Endothelial cell (in vitro differentiated cells): ENCODE data around the gene ACTR3. TPM values are rescaled to one million over a fixed set of nuclear protein-coding genes. Genes with fewer than 3 reads are reported as not detected.
A peak's percentile ranks its signal among the peaks of the same experiment; 100 is the strongest.

Experiments
- DNase-seq: peaks from one replicate; pipeline ENCODE4 v3.0.0; 2021; ENCODE audit warnings: low spot score
- H3K27ac Mint-ChIP-seq: one replicate; pipeline ENCODE4 v1.8.0; 2021; ENCODE audit warnings: mixed read lengths, inconsistent platforms; ENCODE audit not compliant: unreplicated experiment
- H3K27me3 Mint-ChIP-seq: one replicate; pipeline ENCODE4 v1.8.0; 2021; ENCODE audit warnings: mild to moderate bottlenecking, moderate library complexity, mixed read lengths, inconsistent platforms; ENCODE audit not compliant: unreplicated experiment
- H3K36me3 Mint-ChIP-seq: one replicate; pipeline ENCODE4 v1.8.0; 2021; ENCODE audit warnings: mild to moderate bottlenecking, low read depth, mixed read lengths, inconsistent platforms; ENCODE audit not compliant: unreplicated experiment
- H3K4me1 Mint-ChIP-seq: one replicate; pipeline ENCODE4 v1.8.0; 2021; ENCODE audit warnings: mild to moderate bottlenecking, mixed read lengths, inconsistent platforms; ENCODE audit not compliant: unreplicated experiment
- H3K4me3 Mint-ChIP-seq: one replicate; pipeline ENCODE4 v1.8.0; 2021; ENCODE audit warnings: mild to moderate bottlenecking, mixed read lengths, inconsistent platforms; ENCODE audit not compliant: unreplicated experiment
- H3K9me3 Mint-ChIP-seq: one replicate; pipeline ENCODE4 v1.8.0; 2021; ENCODE audit warnings: mixed read lengths, inconsistent platforms; ENCODE audit not compliant: unreplicated experiment
- total RNA-seq: library from RNA; stranded (reverse); fragmentation: NEBNext Ultra II Directional; extraction: Animal tissue kit (Norgen Biotek cat#: 25700); gene quantifications from one replicate; pipeline ENCODE4 v1.2.1, GENCODE V29; 2021; ENCODE audit not compliant: unreplicated experiment
- TF ChIP-seq, protein P1 (sequence below): fragments of 200-600 bp; sonication (generic); IDR thresholded peaks from one replicate; pipeline ENCODE4 v1.5.0; 2021; ENCODE audit warnings: antibody characterized with exemption; ENCODE audit not compliant: unreplicated experiment

Gene ACTR3
- total RNA-seq, 1 donor from 2014 or later: 284 TPM

DNA sequence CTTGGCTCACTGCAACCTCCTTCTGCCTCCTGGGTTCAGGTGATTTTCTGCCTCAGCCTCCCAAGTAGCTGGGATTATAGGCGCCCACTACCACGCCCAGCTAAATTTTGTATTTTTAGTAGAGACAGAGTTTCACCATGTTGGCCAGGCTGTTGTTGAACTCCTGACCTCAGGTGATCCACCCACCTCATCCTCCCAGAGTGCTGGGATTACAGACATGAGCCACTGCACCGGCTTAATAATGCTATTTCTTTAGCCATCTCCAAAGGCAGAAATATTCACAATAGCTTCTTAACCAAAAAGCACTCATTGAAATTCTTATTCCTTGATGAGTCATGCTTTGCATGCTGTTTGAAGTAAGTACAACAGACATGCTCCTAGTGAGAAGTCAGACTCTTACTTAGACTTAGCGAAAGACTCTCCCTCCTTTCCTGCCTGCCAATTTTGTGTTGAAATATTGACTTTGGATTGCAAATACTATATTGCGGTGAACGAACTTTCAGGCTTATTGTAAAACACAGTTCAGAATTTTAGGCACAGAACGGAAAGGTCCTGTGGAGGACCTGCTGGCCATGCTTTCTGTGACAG is 4.4 kb downstream of the ACTR3 start:
- TF ChIP-seq, protein P1, sequence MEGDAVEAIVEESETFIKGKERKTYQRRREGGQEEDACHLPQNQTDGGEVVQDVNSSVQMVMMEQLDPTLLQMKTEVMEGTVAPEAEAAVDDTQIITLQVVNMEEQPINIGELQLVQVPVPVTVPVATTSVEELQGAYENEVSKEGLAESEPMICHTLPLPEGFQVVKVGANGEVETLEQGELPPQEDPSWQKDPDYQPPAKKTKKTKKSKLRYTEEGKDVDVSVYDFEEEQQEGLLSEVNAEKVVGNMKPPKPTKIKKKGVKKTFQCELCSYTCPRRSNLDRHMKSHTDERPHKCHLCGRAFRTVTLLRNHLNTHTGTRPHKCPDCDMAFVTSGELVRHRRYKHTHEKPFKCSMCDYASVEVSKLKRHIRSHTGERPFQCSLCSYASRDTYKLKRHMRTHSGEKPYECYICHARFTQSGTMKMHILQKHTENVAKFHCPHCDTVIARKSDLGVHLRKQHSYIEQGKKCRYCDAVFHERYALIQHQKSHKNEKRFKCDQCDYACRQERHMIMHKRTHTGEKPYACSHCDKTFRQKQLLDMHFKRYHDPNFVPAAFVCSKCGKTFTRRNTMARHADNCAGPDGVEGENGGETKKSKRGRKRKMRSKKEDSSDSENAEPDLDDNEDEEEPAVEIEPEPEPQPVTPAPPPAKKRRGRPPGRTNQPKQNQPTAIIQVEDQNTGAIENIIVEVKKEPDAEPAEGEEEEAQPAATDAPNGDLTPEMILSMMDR: no peak
- DNase-seq: no peak
- peaks cover 10% of the 10 kb centered on the region for H3K36me3 Mint-ChIP-seq
- no peak overlapping the region for H3K4me3 Mint-ChIP-seq
- H3K27ac Mint-ChIP-seq: no peak overlapping the region
- H3K4me1 Mint-ChIP-seq: peaks cover 52% of the 10 kb centered on the region
- H3K9me3 Mint-ChIP-seq: no peaks in the 10 kb centered on the region
- H3K27me3 Mint-ChIP-seq: peaks cover 11% of the 10 kb centered on the region

DNA sequence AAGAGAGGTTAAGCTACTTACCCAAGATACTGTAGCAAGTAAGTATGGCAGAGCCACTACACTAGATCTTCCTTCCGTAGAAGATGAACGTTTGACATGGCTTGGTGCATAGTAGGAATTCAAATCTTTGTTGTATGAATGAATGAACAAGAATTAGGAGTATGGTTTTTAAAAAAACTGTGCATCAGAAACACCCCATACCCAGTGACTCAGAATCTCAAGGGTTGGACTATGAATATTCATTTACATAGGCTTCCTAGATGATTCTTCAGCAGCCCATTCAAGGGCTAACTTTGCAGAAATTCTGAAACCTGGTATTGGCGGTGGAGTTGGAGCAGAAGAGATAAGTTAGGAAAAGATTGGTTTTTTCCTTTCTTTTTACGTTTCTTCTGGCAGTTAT is 5.4 kb downstream of the ACTR3 start:
- H3K27ac Mint-ChIP-seq: no peak overlapping the region
- no peaks in the 10 kb centered on the region for H3K9me3 Mint-ChIP-seq
- peaks cover 58% of the 10 kb centered on the region for H3K4me1 Mint-ChIP-seq
- no peak overlapping the region for H3K4me3 Mint-ChIP-seq
- TF ChIP-seq, protein P1: no peak
- no peak for DNase-seq
- H3K27me3 Mint-ChIP-seq: peaks cover 7% of the 10 kb centered on the region
- peaks cover 10% of the 10 kb centered on the region for H3K36me3 Mint-ChIP-seq

DNA sequence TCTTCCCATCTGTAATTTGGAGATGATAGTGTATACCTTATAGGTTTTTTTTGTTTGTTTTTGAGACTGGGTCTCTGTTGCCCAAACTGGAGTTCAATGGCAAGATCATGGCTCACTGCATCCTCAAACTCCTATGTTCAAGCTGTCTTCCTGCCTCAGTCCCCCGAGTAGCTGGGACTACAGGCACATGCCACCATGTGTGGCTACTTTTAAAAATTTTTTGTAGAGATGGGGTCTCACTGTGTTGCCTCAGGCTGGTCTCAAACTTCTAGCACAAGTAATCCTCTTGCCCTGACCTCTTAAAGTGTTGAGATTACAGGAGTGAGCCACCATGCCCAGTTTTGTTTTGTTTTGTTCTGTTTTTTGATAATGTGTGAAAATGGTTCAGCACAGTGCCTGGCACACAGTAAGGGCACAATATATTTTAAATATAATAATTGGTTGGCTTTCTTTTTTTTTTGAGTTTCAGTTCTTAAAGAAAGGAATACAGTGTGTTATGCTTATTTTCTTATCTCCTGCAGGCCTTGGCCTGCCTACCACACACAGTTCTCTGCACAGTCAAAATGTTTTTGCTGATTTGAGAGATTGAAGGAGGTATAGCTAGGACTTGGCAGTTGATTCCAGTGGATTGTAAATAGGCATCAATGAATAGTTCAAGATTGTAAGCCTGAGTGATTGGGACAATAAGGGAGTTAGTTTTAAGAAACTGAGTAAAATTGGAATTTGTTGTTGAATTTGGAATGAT is 6.1 kb downstream of the ACTR3 start:
- TF ChIP-seq, protein P1: no peak
- H3K4me3 Mint-ChIP-seq: peak overlapping the region; percentile 9
- H3K27ac Mint-ChIP-seq: no peak overlapping the region

DNA sequence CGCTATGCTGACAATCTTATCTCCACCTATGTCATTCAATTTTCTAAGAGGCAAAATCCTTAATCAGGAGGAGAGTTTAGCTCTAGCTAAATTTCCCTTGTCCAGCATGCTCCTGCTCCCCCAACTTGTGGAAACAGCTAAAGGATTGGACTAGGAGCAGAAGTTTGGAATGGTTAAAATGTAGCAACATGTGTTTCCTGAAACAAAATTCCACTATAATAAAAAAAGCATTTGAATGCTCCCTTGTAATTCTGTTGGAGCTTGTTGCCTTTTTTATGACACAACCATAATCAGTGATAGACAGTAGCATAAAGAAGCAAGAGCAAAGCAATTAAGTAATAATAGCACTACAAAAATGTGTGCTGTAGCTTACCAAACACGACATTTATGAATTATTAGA is 6.9 kb downstream of the ACTR3 start:
- Mint-ChIP-seq H3K4me3 (no peak overlapping the region), H3K4me1 (peaks cover 55% of the 10 kb centered on the region), H3K27me3 (no peaks in the 10 kb centered on the region), H3K36me3 (peaks cover 3% of the 10 kb centered on the region), H3K27ac (no peak overlapping the region), H3K9me3 (no peaks in the 10 kb centered on the region)
- no peak for DNase-seq
- TF ChIP-seq, protein P1: no peak

More for the DNA sequence above, 6.1 kb downstream of the ACTR3 start:
- Mint-ChIP-seq H3K4me1 (peaks cover 57% of the 10 kb centered on the region), H3K27me3 (peaks cover 3% of the 10 kb centered on the region), H3K9me3 (no peaks in the 10 kb centered on the region), H3K36me3 (peaks cover 6% of the 10 kb centered on the region)
- no peak for DNase-seq

DNA sequence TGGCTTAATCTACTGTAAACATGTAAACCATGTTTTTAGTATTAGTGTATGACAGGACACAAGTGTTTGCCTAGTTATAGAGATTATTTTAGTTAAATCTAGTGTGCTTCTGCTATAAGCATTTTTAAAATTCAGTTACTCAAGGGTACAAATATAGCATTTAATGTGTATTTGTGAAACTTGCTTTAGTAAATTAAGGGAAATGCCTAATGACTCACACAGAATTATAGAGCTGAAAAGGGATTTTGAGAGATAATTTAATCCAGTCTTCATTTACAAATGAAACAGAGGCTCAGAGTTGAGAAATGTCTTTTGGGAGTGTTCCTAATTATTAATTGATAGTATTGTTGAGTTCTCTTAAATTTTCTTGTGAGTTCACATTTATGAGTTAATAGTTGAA is 8.2 kb downstream of the ACTR3 start:
- peaks cover 56% of the 10 kb centered on the region for H3K4me1 Mint-ChIP-seq

More for the DNA sequence above, 8.2 kb downstream of the ACTR3 start:
- Mint-ChIP-seq H3K27me3 (no peaks in the 10 kb centered on the region), H3K9me3 (no peaks in the 10 kb centered on the region), H3K36me3 (peaks cover under 1% of the 10 kb centered on the region), H3K4me3 (no peak overlapping the region), H3K27ac (no peak overlapping the region)
- DNase-seq: no peak
- TF ChIP-seq, protein P1: no peak
